Activated T-helper 17 cell treated with anti-CD3 and anti-CD28 coated beads, Interleukin-2, amount 50 U/mL, for 72 hours (primary cell): ENCODE data around the gene ELOVL5. TPM values are rescaled to one million over a fixed set of nuclear protein-coding genes. Genes with fewer than 3 reads are reported as not detected.

ENCODE experiments used
- ATAC-seq: fragments of 150-1000 bp; cut with Tn5 transposase; replicated peaks from 2 replicates; pipeline ENCODE4 v1.10.0; 2021; ENCODE audit warnings: mild to moderate bottlenecking, moderate library complexity
- H3K27ac Mint-ChIP-seq: one replicate; pipeline ENCODE4 v1.8.0; 2022; ENCODE audit warnings: mixed read lengths
- H3K27me3 Mint-ChIP-seq: one replicate; pipeline ENCODE4 v1.8.0; 2022; ENCODE audit warnings: mixed read lengths
- H3K36me3 Mint-ChIP-seq: one replicate; pipeline ENCODE4 v1.8.0; 2022; ENCODE audit warnings: low read depth, mild to moderate bottlenecking, mixed read lengths
- H3K4me1 Mint-ChIP-seq: one replicate; pipeline ENCODE4 v1.8.0; 2022; ENCODE audit warnings: mixed read lengths
- H3K4me3 Mint-ChIP-seq: one replicate; pipeline ENCODE4 v1.8.0; 2022; ENCODE audit warnings: mild to moderate bottlenecking, mixed read lengths
- H3K9me3 Mint-ChIP-seq: one replicate; pipeline ENCODE4 v1.8.0; 2022; ENCODE audit warnings: mixed read lengths
- total RNA-seq, 2 donors: library from RNA; stranded (reverse); gene quantifications; one replicate each; pipeline ENCODE4 v1.2.3, GENCODE V29; 2022

ELOVL5 gene
- total RNA-seq, 2 donors from 2014 or later: 91.9 to 127 TPM

GRCh38 chr6:53369876-53370515, 21.2 kb upstream of the ELOVL5 start:
- Mint-ChIP-seq H3K27ac (no peak overlapping the region), H3K4me1 (peaks cover 5% of the 10 kb centered on the region), H3K36me3 (no peaks in the 10 kb centered on the region), H3K9me3 (no peaks in the 10 kb centered on the region), H3K27me3 (no peaks in the 10 kb centered on the region), H3K4me3 (no peak overlapping the region)
- ATAC-seq: no peak

GRCh38 chr6:53369051-53369450, 20.3 kb upstream of the ELOVL5 start:
- H3K27me3 Mint-ChIP-seq: no peaks in the 10 kb centered on the region
- no peaks in the 10 kb centered on the region for H3K9me3 Mint-ChIP-seq
- no peak for ATAC-seq
- no peak overlapping the region for H3K4me3 Mint-ChIP-seq
- H3K4me1 Mint-ChIP-seq: peaks cover 5% of the 10 kb centered on the region
- H3K27ac Mint-ChIP-seq: no peak overlapping the region
- no peaks in the 10 kb centered on the region for H3K36me3 Mint-ChIP-seq

GRCh38 chr6:53366128-53366641, 17.4 kb upstream of the ELOVL5 start:
- H3K36me3 Mint-ChIP-seq: no peaks in the 10 kb centered on the region
- no peaks in the 10 kb centered on the region for H3K27me3 Mint-ChIP-seq
- H3K4me1 Mint-ChIP-seq: peaks cover 19% of the 10 kb centered on the region
- no peak for ATAC-seq
- H3K27ac Mint-ChIP-seq: no peak overlapping the region
- no peak overlapping the region for H3K4me3 Mint-ChIP-seq
- no peaks in the 10 kb centered on the region for H3K9me3 Mint-ChIP-seq

GRCh38 chr6:53363341-53364079, 14.8 kb upstream of the ELOVL5 start:
- Mint-ChIP-seq H3K27ac (no peak overlapping the region), H3K4me1 (peaks cover 32% of the 10 kb centered on the region), H3K36me3 (peaks cover 5% of the 10 kb centered on the region), H3K9me3 (no peaks in the 10 kb centered on the region), H3K27me3 (no peaks in the 10 kb centered on the region), H3K4me3 (no peak overlapping the region)
- ATAC-seq: no peak

- H3K27ac Mint-ChIP-seq: peak overlapping the region; percentile 97
- H3K27me3 Mint-ChIP-seq: no peaks in the 10 kb centered on the region
- H3K9me3 Mint-ChIP-seq: no peaks in the 10 kb centered on the region
- peak; percentile 61 for ATAC-seq
- peaks cover 5% of the 10 kb centered on the region for H3K36me3 Mint-ChIP-seq
- peak overlapping the region; percentile 87 for H3K4me3 Mint-ChIP-seq
- H3K4me1 Mint-ChIP-seq: peaks cover 34% of the 10 kb centered on the region
These were observed 12.8 kb upstream of the ELOVL5 start for GRCh38 chr6:53361549-53362031.

- ATAC-seq: no peak
- Mint-ChIP-seq H3K27ac (peak overlapping the region; percentile 97), H3K4me3 (peak overlapping the region; percentile 87), H3K4me1 (peaks cover 34% of the 10 kb centered on the region), H3K9me3 (no peaks in the 10 kb centered on the region), H3K27me3 (no peaks in the 10 kb centered on the region), H3K36me3 (peaks cover 5% of the 10 kb centered on the region)
These were observed 11.6 kb upstream of the ELOVL5 start for GRCh38 chr6:53360093-53360912.

GRCh38 chr6:53359843-53360092, 11.0 kb upstream of the ELOVL5 start:
- no peaks in the 10 kb centered on the region for H3K9me3 Mint-ChIP-seq
- H3K4me3 Mint-ChIP-seq: peak overlapping the region; percentile 87
- no peaks in the 10 kb centered on the region for H3K27me3 Mint-ChIP-seq
- peak; percentile 20 for ATAC-seq
- peaks cover 34% of the 10 kb centered on the region for H3K4me1 Mint-ChIP-seq
- H3K27ac Mint-ChIP-seq: peak overlapping the region; percentile 97
- peaks cover 5% of the 10 kb centered on the region for H3K36me3 Mint-ChIP-seq

- H3K4me1 Mint-ChIP-seq: peaks cover 34% of the 10 kb centered on the region
- no peaks in the 10 kb centered on the region for H3K27me3 Mint-ChIP-seq
- peak overlapping the region; percentile 97 for H3K27ac Mint-ChIP-seq
- peak; percentile 91 for ATAC-seq
- no peaks in the 10 kb centered on the region for H3K9me3 Mint-ChIP-seq
- peak overlapping the region; percentile 87 for H3K4me3 Mint-ChIP-seq
- H3K36me3 Mint-ChIP-seq: peaks cover 5% of the 10 kb centered on the region
These were observed 10.5 kb upstream of the ELOVL5 start for GRCh38 chr6:53359095-53359842.

- Mint-ChIP-seq H3K27me3 (no peaks in the 10 kb centered on the region), H3K4me1 (peaks cover 34% of the 10 kb centered on the region), H3K4me3 (peak overlapping the region; percentile 87), H3K36me3 (peaks cover 5% of the 10 kb centered on the region), H3K27ac (peak overlapping the region; percentile 97), H3K9me3 (no peaks in the 10 kb centered on the region)
- peak; percentile 2 for ATAC-seq
These were observed 9.8 kb upstream of the ELOVL5 start for GRCh38 chr6:53358440-53359094.

GRCh38 chr6:53357576-53358360, 9.0 kb upstream of the ELOVL5 start:
- Mint-ChIP-seq H3K27ac (no peak overlapping the region), H3K27me3 (no peaks in the 10 kb centered on the region), H3K4me3 (peak overlapping the region; percentile 87), H3K4me1 (peaks cover 34% of the 10 kb centered on the region), H3K36me3 (peaks cover 5% of the 10 kb centered on the region), H3K9me3 (no peaks in the 10 kb centered on the region)
- no peak for ATAC-seq

- Mint-ChIP-seq H3K4me1 (peaks cover 4% of the 10 kb centered on the region), H3K27me3 (no peaks in the 10 kb centered on the region), H3K9me3 (no peaks in the 10 kb centered on the region), H3K36me3 (peaks cover 8% of the 10 kb centered on the region), H3K4me3 (no peak overlapping the region), H3K27ac (no peak overlapping the region)
- ATAC-seq: no peak
These were observed 4.9 kb upstream of the ELOVL5 start for GRCh38 chr6:53353624-53354023.

GRCh38 chr6:53352360-53352759, 3.6 kb upstream of the ELOVL5 start:
- Mint-ChIP-seq H3K27ac (no peak overlapping the region), H3K36me3 (peaks cover 14% of the 10 kb centered on the region), H3K27me3 (no peaks in the 10 kb centered on the region), H3K4me1 (no peaks in the 10 kb centered on the region), H3K4me3 (no peak overlapping the region), H3K9me3 (no peaks in the 10 kb centered on the region)
- no peak for ATAC-seq

GRCh38 chr6:53349209-53349693, 501 bp upstream of the ELOVL5 start:
- H3K27ac Mint-ChIP-seq: peak overlapping the region; percentile 91
- H3K27me3 Mint-ChIP-seq: no peaks in the 10 kb centered on the region
- peak overlapping the region; percentile 96 for H3K4me3 Mint-ChIP-seq
- peaks cover 45% of the 10 kb centered on the region for H3K36me3 Mint-ChIP-seq
- no peaks in the 10 kb centered on the region for H3K9me3 Mint-ChIP-seq
- ATAC-seq: no peak
- H3K4me1 Mint-ChIP-seq: peaks cover 29% of the 10 kb centered on the region
